Hematopoietic multipotent progenitor cell treated with erythropoietin and hydrocortisone succinate and interleukin-3 and kit ligand, for 17 days (in vitro differentiated cells): ENCODE measurements around the gene ERAP2.
"Not testable (repeated sequence)": the region's sequence is repeated elsewhere in the genome, so short reads cannot be mapped to it uniquely, and the experiment has no call there.

ENCODE experiments used
- DNase-seq: peaks from one replicate; pipeline ENCODE4 v3.0.0-alpha.2; 2015; ENCODE audit warnings: low spot score

ERAP2 gene

GRCh38 chr5:96901384-96901783 lies 25.1 kb downstream of the ERAP2 start:
- no peak for DNase-seq

DNA sequence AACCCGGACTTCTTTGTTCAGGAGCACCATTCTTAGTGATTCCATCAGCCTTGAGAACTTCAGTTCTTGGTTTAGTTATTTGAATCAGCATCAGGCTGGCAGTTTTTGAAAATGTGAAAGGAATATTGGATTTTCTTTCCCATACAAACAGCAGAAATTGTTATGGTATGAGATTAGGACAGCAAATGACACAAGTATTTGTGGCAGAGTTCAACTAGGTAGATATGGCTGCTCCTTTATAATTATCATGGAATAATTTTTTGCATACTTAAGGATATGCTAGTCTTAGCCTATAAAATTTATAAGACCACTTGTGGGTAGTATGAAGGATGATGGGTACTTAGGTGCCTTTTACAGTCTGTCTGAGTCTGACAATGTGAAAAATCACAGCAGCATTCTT lies 25.5 kb downstream of the ERAP2 start:
- DNase-seq, result no peak

DNA sequence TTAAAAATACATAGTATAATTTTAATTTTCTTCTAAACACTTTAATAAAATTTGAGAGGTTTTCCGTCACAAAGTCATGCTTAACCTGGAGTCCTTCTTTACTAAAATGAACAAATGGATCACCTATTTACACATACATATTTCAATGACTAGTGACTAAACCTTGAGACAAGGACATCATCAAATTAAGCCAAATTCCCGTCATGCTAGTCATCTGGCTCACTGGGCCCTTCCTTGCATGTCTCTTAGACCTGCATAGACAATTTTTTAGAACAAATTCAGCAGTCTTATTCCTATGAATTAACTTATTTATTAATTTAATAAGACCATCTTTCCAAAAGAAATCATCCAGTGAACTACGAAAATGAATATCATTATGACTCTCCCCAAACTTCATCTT lies 26.6 kb downstream of the ERAP2 start:
- DNase-seq, result no peak

GRCh38 chr5:96903300-96903699 lies 27.0 kb downstream of the ERAP2 start:
- no peak for DNase-seq

GRCh38 chr5:96904054-96904931 lies 28.0 kb downstream of the ERAP2 start:
- no peak for DNase-seq

DNA sequence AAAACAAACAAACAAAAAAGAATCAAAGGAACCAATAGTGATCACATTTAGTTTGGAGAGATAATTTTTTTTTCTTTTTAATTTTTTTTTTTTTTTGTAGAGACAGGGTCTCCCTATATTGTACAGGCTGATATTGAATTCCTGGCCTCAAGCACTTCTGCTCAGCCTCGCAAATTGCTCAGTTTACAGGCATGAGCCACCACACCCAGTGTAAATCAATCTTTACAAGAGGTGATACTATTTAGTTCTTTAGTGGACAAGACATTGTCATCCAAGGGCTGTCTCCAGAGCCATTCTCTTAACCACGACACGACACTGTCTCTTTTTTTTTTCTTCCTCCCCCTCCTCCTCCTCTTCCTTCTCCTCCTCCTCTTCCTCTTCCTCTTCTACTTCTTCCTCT lies 29.6 kb downstream of the ERAP2 start:
- DNase-seq, result no peak

DNA sequence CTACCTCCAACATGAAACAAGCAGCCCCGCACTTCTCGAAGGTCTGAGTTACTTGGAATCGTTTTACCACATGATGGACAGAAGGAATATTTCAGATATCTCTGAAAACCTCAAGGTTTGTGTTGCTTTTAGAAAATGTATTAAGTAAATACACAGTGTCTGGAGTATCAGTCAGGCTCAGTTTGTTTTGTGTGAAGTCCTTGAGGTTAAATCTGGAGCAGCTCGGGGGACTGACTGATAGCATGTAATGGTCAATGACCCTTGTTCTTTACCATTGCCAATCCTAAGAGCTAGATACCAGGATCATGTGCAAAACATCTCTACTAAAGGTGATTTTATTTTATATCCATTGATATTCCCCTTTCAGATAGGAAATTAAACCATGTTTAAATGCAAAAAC lies 32.7 kb downstream of the ERAP2 start:
- DNase-seq, result no peak

- DNase-seq, result no peak
Measured at GRCh38 chr5:96909435-96909834, 33.1 kb downstream of the ERAP2 start.

DNA sequence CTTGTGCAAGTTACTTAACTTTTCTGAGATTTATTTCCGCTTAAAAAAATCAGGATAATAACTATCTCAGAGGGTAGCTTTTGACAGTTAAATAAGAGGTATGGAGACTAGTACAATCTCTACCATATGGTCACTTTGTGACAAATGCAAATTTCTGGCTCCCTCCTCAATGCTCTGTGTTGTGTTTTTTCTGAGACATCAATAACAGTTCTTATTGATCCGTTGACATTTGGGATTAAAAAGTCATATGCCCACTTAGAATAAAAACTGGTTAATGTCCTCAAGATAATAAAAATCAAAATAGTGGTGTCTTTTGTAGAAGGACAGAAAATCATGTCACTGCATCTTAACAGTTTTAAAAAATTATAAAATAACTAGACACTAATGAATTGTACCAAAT lies 34.8 kb downstream of the ERAP2 start:
- no peak for DNase-seq

GRCh38 chr5:96913233-96913632 lies 36.9 kb downstream of the ERAP2 start:
- no peak for DNase-seq

DNA sequence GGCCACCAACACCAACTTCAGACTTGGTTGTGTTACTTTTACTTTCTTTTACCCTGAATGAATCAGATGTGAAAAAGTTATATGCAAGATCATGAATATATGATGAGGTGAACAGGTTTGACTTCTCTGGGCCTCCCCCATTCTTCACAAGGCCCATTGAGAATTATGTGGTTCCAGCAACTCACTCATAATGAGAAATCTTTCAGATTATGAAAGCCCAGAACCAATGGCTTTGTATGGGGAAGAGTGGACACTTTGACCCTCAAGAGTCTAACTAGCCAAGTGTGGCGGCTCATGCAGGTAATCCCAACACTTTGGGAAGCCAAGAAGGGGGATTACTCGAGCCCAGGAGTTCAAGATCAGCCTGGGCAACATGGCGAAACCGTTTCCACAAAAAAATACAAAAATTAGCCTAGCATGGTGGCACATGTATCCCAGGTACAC lies 43.5 kb downstream of the ERAP2 start:
- no peak for DNase-seq

- no peak for DNase-seq
Measured at GRCh38 chr5:96920744-96921355, 44.5 kb downstream of the ERAP2 start.

GRCh38 chr5:96922499-96923244 lies 46.4 kb downstream of the ERAP2 start:
- DNase-seq, result no peak

GRCh38 chr5:96924016-96924443 lies 47.7 kb downstream of the ERAP2 start:
- no peak for DNase-seq

DNA sequence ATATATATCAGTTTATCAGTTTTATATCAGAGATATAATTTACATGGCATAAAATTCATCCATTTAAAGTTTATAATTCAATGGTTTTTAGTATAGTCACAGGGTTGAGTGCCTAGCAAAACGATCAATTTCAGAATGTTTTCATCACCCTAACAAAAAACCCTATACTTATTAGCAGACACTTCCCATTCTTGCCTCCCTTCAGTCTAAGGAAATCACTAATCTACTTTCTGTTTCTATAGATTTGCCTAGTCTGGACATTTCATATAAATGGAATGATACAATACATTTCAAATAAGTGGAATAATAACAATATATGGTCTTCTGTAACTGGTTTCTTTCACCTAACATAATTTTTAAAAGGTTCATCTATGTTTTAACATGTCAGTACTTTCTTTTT lies 50.0 kb downstream of the ERAP2 start:
- DNase-seq, result no peak

DNA sequence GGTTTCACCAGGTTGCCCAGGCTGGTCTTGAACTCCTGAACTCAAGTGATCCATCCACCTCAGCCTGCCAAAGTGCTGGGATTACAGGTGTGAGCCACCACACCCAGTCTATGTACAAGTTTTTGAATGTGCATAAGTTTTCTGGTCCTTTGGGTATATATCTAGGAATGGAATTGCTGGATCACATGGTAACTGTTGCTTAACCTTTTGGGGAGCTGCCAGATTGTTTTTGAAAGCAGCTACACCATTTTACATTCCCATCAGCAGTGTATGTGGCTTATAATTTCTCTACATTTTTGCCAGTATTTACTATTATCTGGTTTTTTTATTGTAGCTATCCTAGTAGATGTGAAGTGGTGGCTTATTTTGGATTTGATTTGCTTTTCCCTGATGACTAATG lies 50.7 kb downstream of the ERAP2 start:
- no peak for DNase-seq

DNA sequence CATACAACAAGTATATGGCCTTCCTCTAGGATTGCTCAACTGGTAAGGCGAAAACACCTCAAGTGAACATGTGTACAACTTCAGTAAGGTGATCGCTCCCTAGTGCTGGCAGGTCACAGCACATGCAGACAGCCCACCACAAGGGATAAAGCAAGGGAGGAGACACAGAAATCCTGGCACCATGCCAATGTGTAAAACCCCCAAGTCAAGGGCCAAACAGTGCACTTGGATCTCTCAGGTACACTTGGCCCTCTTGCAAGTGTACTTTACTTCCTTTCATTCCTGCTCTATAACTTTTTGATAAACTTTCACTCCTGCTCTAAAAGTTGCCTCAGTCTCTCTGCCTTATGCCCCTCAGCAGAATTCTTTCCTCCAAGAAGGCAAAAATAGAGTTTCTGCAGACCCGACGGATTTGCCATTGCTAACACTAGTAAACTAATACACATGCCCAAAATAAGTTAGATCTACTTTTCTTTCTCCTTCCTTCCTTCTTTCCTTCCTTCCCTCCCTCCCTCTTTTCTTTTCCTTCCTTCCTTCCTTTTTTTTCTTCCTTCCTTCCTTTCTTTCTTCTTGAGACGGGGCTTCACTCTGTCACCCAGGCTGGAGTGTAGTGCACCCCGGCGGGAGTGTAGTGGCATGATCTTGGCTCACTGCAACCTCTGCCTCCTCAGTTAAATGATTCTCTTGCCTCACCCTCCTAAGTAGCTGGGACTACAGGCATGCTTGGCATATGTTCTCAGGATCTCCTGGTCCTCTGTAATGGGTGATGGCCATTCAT lies 52.8 kb downstream of the ERAP2 start:
- peak; percentile 36 for DNase-seq

DNA sequence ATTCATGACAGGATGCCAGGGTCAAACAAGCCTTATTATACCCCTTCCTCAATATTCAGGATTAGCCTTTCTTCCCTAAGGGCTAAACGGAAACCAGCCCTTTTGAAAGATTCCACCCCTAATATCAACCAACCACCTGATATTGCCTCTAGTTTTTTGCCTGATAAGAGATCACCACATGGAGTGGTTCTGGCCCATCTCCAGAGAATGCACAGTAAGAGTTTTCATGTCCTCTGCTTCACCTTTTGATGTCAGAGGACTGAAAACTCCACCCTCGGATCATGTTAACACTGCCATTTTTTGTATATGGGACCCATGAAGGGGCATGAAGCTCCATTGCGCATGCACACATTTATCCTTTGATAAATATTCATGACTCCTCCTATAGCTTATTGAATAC lies 53.8 kb downstream of the ERAP2 start:
- DNase-seq, result peak; percentile 66

DNA sequence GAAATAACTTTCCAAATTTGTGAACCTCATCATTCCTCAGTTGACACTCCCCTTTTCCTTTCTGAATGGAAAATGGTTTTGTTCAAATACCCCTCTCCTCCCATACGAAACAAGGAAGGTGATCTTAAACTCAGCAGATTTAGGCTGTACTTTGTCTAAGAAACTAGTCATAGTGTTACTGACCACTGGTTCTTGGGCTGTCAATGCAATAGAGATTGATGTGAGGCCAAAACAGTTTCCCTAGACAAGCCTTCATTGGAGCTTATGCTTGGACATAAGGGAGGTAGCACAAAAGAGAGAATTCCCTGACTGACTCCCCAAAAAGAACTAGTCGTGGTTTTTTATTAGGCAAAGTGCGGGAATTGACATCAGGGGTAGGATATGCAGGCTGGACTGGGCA lies 54.3 kb downstream of the ERAP2 start:
- no peak for DNase-seq

- not testable (repeated sequence) for DNase-seq
Measured at GRCh38 chr5:96931037-96931436, 54.7 kb downstream of the ERAP2 start.

DNA sequence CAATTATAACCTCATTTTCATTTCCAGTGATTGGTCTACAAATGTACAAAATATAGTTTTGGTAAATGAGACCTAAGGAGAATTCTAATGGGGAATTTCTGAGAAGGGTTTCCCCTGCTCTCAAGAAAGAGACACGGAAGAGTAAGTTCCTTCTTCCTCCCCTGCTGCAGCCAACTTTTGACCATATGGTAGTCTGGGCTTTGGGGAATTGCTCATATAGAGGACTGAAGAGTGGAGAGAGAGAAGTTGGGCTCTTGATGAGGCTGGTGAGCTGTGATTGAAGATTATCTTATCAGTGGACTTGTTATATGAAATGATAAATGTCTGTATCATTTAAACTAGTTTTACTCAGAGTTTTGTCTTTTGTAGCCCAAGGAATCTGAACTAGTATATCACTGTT lies 55.3 kb downstream of the ERAP2 start:
- no peak for DNase-seq

- DNase-seq, result no peak
Measured at GRCh38 chr5:96932026-96932425, 55.7 kb downstream of the ERAP2 start.
